NCI-H2081 (cell line): Measurements from ENCODE around the gene SSBP2.

Source experiments
- DNase-seq, 2 experiments: peaks; one replicate each; lab custom pipeline; 2025; lab: John Stamatoyannopoulos, UW

The SSBP2 gene

GRCh38 chr5:81751009-81751835 lies at the start of gene SSBP2:
Gene SSBP2, minus strand, starts transcription at chr5:81751097. Its CDS starts 55 bp downstream, at chr5:81751042.
- DNase-seq = peak; percentile 94 to 97

DNA sequence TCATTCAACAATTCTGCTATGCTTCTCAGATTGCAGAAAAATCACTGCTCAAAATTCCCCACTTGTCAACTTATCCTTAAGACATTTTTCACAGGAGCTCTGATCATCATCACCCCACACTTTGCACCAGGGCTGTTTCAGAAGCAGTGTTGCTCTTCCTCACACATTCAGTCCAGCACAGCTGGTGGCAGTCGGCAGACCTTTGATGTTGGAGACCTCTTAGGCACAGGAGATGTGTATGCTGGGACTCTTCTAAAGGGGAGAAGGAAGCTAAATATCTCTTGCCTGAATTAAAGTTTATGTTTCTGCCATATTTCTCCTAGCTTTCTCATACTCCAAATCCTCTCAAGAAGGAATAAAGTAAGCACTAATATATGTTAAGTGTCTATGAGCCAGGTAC lies 44.8 kb upstream of the SSBP2 start:
- no peak for DNase-seq

GRCh38 chr5:81794226-81794625 lies 43.3 kb upstream of the SSBP2 start:
- no peak for DNase-seq

- no peak for DNase-seq
These were observed 39.4 kb upstream of the SSBP2 start for GRCh38 chr5:81790336-81790735.

GRCh38 chr5:81789033-81789432 lies 38.1 kb upstream of the SSBP2 start:
- DNase-seq = no peak

DNA sequence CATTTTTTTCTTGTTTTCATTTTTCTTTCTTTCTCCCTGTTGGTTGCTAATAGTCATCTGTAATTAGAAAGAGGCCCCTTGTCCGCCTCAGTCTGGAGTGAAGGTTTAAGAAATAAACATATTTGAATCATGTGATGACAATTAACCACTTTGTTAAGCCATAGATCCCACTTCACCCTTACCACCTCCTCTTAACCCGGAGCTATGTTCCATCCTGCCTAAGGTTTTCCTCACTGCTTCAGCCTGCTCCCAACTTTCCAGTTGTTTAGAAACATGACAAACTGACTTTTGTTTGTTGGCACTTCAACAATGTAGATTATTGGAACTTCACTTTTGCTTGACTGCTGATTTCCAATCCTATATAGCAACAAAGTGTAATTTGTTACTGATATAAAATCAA lies 37.4 kb upstream of the SSBP2 start:
- no peak for DNase-seq

GRCh38 chr5:81787474-81788242 lies 36.8 kb upstream of the SSBP2 start:
- no peak for DNase-seq

DNA sequence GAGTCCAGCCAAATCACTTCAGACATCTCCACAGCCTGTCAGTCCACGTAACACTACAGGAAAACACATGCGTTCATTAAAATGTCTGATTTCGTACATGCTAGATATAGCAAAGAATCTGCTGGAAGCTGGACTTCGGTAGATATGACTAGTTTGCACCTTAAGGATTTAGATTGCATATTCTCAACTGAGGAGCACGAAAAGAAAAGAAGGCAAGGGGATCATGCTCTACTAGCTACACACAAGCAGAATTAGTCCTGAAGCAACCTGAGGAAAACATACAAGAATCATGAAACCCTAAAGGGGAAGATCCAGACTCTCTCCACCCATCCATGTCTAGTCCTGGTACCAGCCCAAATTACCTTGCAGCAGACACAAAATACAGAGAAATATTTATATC lies 36.1 kb upstream of the SSBP2 start:
- no peak for DNase-seq

- no peak for DNase-seq
These were observed 35.6 kb upstream of the SSBP2 start for GRCh38 chr5:81786496-81786895.

DNA sequence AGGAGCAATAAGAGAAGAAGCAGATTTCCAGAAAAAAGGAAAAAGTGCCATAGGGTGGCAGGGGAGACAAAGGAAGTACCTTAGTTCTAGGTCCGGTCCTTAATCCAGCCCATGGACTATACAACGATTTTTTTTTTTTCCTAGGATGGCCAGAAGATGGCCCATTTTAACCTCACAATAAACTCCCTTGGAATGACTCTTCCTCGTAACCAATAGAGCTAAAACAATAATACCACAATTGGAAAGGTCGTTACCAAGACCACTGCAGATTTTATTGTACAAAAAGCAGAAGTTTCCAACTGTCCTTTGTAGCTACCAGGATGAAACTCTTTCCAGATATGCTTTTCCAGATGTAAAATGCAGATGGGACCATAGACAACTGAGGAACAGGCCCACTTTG lies 34.4 kb upstream of the SSBP2 start:
- DNase-seq = no peak

GRCh38 chr5:81783401-81783800 lies 32.5 kb upstream of the SSBP2 start:
- no peak for DNase-seq

GRCh38 chr5:81782811-81783210 lies 31.9 kb upstream of the SSBP2 start:
- no peak for DNase-seq

DNA sequence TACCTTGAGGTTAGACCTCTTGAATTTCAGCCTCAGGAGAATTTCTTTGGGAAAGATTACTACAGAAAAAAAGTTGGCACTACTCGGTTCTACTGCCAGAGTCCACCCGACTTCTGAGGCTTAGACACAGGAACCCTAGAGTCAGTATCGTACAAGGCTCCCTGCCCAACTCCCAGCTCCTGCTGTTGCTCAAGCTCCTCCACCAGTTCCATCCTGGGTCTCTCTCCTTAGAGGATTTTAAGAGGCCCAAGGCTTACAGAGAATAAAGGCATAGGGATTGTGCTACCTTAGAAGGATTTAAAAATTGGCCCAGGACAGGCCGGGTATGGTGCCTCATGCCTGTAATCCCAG lies 29.0 kb upstream of the SSBP2 start:
- DNase-seq = no peak

DNA sequence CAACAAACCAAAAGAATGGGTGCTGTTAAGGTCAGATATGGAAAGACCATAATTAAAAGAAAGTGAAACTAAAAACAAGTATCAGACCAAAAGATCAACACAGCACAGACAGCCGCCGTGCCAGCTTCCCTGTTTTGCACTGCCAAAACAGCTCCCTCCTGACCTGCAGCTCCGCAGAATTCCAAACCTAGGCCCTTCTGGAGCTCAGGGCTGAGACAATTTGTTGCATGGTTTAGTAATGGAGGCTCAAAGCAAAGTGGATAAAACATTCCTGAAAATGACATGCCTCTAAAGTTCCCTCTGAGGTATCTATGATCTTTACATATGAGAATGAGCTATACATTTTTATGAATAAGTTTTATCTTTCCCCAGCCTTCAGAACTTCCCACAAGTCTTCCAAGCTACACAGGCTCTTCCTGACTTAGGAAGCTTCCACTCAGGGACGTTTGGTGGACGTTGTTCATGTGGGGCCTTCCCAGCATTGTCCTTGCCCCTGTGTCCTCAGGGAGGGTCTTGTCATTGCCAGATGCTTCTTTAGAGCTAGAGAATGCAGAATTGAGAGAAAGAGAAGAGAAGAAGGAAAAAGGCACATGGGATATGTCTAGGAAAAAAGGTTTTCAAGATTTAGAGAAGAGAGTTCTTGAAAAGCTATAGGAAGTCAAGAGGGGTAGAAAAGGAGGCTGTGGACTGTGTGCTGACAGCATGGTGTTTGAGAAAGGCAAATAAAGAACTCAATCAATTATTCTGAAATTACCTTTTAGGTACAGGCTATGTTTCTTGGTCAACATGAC lies 28.4 kb upstream of the SSBP2 start:
- DNase-seq = no peak

DNA sequence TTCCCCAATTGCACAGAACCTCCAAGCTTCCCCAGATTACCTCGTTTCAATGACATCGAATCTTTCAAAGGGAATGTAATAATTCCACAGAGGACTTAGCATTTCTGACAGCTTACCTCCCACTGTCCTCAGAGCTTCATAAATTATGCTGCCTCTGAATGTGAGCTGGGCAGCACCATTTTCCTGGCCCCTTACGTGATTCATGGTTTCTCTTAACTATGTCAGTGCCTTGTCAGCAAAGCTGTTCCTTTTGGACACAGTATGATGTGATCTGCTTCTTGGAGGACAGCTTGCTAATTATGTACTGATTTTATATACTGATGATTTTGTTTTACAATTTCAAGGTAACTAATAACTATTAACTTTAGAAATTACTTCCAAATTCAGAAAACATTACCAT lies 27.7 kb upstream of the SSBP2 start:
- no peak for DNase-seq

GRCh38 chr5:81776258-81776657 lies 25.4 kb upstream of the SSBP2 start:
- DNase-seq = no peak

- DNase-seq = no peak
These were observed 23.5 kb upstream of the SSBP2 start for GRCh38 chr5:81774374-81774773.

GRCh38 chr5:81773574-81773973 lies 22.7 kb upstream of the SSBP2 start:
- no peak for DNase-seq

- no peak for DNase-seq
These were observed 22.3 kb upstream of the SSBP2 start for GRCh38 chr5:81773161-81773560.

DNA sequence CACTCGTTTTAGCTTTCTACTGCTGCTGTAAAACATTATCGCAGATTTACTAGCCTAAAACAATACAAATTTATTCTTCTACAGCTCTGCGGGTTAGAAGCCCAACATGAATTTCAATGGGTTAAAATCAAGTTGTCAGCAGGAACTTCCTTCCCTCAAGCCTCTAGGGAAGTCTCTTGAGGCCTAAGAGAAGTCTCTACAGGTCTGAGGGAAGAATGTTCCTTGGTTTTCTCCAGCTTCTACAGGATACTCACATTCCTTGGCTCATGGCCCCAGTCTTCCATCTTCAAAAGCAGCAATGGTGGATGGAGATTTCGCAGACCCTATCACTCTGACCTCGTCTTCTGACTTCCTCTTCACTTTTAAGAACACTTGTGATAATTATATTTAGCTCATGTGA lies 21.6 kb upstream of the SSBP2 start:
- DNase-seq = no peak

DNA sequence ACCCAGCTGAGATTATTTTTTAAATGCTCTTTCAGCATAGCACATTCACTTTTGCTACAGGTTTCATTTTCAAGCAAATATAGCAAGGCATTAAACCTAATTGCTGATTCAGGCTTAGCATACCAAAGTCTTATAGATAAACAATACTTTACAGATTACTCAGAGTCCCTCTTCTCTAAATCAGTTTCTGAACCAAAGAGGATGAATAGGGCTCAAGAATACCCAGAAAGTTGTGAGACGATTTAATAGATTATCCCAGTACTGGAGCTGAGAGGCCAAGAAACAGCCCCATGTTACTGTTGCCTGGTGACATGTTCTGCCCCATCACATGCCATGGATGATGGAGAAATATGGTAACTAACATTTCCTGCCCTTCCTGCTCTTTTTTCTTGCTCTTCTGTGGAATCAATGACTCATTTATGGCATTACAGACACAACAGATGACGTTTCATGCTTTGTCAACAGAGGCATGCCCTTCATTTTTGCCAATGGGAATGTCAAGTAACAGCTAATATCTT lies 18.1 kb upstream of the SSBP2 start:
- no peak for DNase-seq

GRCh38 chr5:81767938-81768337 lies 17.0 kb upstream of the SSBP2 start:
- no peak for DNase-seq
